Measurements from ENCODE around the gene LST1.

DNA sequence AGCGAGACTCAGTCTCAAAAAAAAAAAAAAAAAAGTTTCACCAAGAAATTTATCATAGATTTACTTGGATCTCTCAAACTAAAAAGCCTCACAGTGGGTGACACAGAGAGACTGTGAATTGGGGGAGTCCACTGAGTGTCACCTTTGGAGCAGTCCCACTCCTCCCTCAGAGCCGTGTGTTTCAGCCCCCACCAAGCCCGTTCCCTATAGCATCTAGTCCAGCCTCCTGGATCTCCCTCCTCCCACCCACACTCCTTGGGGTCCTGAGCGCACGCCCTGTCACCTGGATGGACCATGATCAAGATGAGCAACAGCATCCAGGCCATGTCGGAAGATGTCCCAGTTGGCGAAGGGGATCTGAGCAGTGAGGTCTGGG, 6.3 kb downstream of the LST1 start:
- TF ChIP-seq, protein P1, sequence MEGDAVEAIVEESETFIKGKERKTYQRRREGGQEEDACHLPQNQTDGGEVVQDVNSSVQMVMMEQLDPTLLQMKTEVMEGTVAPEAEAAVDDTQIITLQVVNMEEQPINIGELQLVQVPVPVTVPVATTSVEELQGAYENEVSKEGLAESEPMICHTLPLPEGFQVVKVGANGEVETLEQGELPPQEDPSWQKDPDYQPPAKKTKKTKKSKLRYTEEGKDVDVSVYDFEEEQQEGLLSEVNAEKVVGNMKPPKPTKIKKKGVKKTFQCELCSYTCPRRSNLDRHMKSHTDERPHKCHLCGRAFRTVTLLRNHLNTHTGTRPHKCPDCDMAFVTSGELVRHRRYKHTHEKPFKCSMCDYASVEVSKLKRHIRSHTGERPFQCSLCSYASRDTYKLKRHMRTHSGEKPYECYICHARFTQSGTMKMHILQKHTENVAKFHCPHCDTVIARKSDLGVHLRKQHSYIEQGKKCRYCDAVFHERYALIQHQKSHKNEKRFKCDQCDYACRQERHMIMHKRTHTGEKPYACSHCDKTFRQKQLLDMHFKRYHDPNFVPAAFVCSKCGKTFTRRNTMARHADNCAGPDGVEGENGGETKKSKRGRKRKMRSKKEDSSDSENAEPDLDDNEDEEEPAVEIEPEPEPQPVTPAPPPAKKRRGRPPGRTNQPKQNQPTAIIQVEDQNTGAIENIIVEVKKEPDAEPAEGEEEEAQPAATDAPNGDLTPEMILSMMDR (IDR thresholded peaks at IDR 0.05) = no peak
- TF ChIP-seq POLR2A (IDR thresholded peaks at IDR 0.05) = no peak
